IMR-90 (cell line): Measurements from ENCODE around the gene AIFM2. TPM values are rescaled to one million over a fixed set of nuclear protein-coding genes. Genes with fewer than 3 reads are reported as not detected.

Experiments
- ATAC-seq: fragments of 200-7000 bp; cut with Tn5 transposase; 2 replicates; pipeline ENCODE4 v1.9.1; 2020; ENCODE audit warnings: low read depth, mild to moderate bottlenecking, moderate library complexity
- BruUV-seq: library from RNA; stranded (reverse); fragments of 400-500 nt; replicated peaks from 2 replicates; lab custom pipeline; 2021; lab: Mats Ljungman, UMichigan
- CTCF ChIA-PET: fragments of 300-600 bp; formaldehyde crosslinking; extraction: SDS; loops from one replicate; lab custom pipeline; 2021; ENCODE audit warnings: antibody characterized with exemption; lab: Yijun Ruan, JAX
- POLR2A ChIA-PET: fragments of 300-600 bp; sonication (Branson Sonifier 250); formaldehyde crosslinking; loops from one replicate; lab custom pipeline; 2022; ENCODE audit warnings: antibody characterized with exemption; ENCODE audit not compliant: unreplicated experiment; lab: Charles Lee
- DNase-seq: peaks from one replicate; pipeline ENCODE4 v3.0.0; 2013
- H2AFZ ChIP-seq: replicated peaks from 2 replicates; pipeline ENCODE3; 2013; ENCODE audit warnings: low read length, mild to moderate bottlenecking; ENCODE audit not compliant: poor library complexity
- H2AK5ac ChIP-seq: 2 replicates; pipeline ENCODE4 v1.6.1; 2013; ENCODE audit warnings: low read depth, low read length, inconsistent platforms
- H2AK9ac ChIP-seq: replicated peaks from 2 replicates; pipeline ENCODE3; 2013; ENCODE audit warnings: mild to moderate bottlenecking, low read depth, low read length, moderate library complexity; ENCODE audit not compliant: poor library complexity
- H2BK120ac ChIP-seq: 2 replicates; pipeline ENCODE4 v1.6.1; 2013; ENCODE audit warnings: low read depth, low read length, inconsistent platforms
- H2BK15ac ChIP-seq: 3 replicates; pipeline ENCODE4 v1.6.1; 2013; ENCODE audit warnings: low read depth, low read length, inconsistent platforms
- H2BK20ac ChIP-seq: 2 replicates; pipeline ENCODE4 v1.6.1; 2013; ENCODE audit warnings: low read depth, mild to moderate bottlenecking, inconsistent platforms, low read length, moderate library complexity
- H2BK5ac ChIP-seq: 2 replicates; pipeline ENCODE4 v1.6.1; 2013; ENCODE audit warnings: mild to moderate bottlenecking, low read depth, low read length, inconsistent platforms; ENCODE audit not compliant: poor library complexity, severe bottlenecking
- H3K14ac ChIP-seq: replicated peaks from 2 replicates; pipeline ENCODE4 v1.6.1; 2013; ENCODE audit warnings: low read depth, low read length, inconsistent platforms
- H3K18ac ChIP-seq: 2 replicates; pipeline ENCODE4 v1.6.1; 2013; ENCODE audit warnings: low read depth, low read length, control low read depth
- H3K23ac ChIP-seq: 2 replicates; pipeline ENCODE4 v1.6.1; 2013; ENCODE audit warnings: low read depth, low read length, inconsistent platforms
- H3K27ac ChIP-seq: 2 replicates; pipeline ENCODE4 v1.5.1; 2013; ENCODE audit warnings: mild to moderate bottlenecking, control low read depth, low read length; ENCODE audit not compliant: insufficient read depth
- H3K27me3 ChIP-seq: 2 replicates; pipeline ENCODE4 v1.6.1; 2013; ENCODE audit warnings: low read length; ENCODE audit not compliant: control insufficient read depth, insufficient read depth
- H3K36me3 ChIP-seq: 2 replicates; pipeline ENCODE4 v1.6.1; 2013; ENCODE audit warnings: low read length, mixed read lengths; ENCODE audit not compliant: control insufficient read depth, insufficient read depth
- H3K4ac ChIP-seq: 2 replicates; pipeline ENCODE4 v1.6.1; 2013; ENCODE audit warnings: low read depth, low read length, inconsistent platforms
- H3K4me1 ChIP-seq: 2 replicates; pipeline ENCODE4 v1.6.1; 2013; ENCODE audit warnings: low read length, mixed read lengths; ENCODE audit not compliant: control insufficient read depth, insufficient read depth
- H3K4me2 ChIP-seq: 2 replicates; pipeline ENCODE4 v1.6.1; 2013; ENCODE audit warnings: low read depth, mild to moderate bottlenecking, control low read depth, low read length, moderate library complexity
- H3K4me3 ChIP-seq: 2 replicates; pipeline ENCODE4 v1.5.1; 2013; ENCODE audit warnings: low read depth, mild to moderate bottlenecking, control low read depth, low read length, moderate library complexity; ENCODE audit not compliant: insufficient read depth
- H3K56ac ChIP-seq: 2 replicates; pipeline ENCODE4 v1.6.1; 2013; ENCODE audit warnings: low read length, inconsistent platforms; ENCODE audit not compliant: insufficient read depth; ENCODE audit errors: extremely low read depth
- H3K79me1 ChIP-seq, 2 experiments: 2 replicates each; pipeline ENCODE4 v1.6.1; 2013; ENCODE audit warnings: low read length in 2 of 2, inconsistent platforms in 1 of 2, low read depth in 1 of 2
- H3K9ac ChIP-seq: 2 replicates; pipeline ENCODE4 v1.6.1; 2013; ENCODE audit warnings: low read depth, low read length, control low read depth
- H3K9me1 ChIP-seq: 2 replicates; pipeline ENCODE4 v1.6.1; 2013; ENCODE audit warnings: low read length, inconsistent platforms; ENCODE audit not compliant: insufficient read depth
- H3K9me3 ChIP-seq: 2 replicates; pipeline ENCODE4 v1.6.1; 2013; ENCODE audit warnings: low read length; ENCODE audit not compliant: control insufficient read depth, insufficient read depth
- H4K20me1 ChIP-seq: 2 replicates; pipeline ENCODE4 v1.6.1; 2013; ENCODE audit warnings: low read length, inconsistent platforms; ENCODE audit not compliant: insufficient read depth
- H4K5ac ChIP-seq: 2 replicates; pipeline ENCODE4 v1.6.1; 2013; ENCODE audit warnings: mild to moderate bottlenecking, low read depth, low read length, control low read depth
- H4K8ac ChIP-seq, 2 experiments: 2 replicates each; pipeline ENCODE4 v1.6.1; 2013; ENCODE audit warnings: low read depth in 2 of 2, low read length in 2 of 2, control low read depth in 1 of 2, inconsistent platforms in 1 of 2
- H4K91ac ChIP-seq: 2 replicates; pipeline ENCODE4 v1.6.1; 2013; ENCODE audit warnings: low read depth, low read length, inconsistent platforms; ENCODE audit not compliant: insufficient read depth
- CEBPB ChIP-seq: IDR thresholded peaks from 2 replicates; pipeline ENCODE4 v1.6.1; 2012; ENCODE audit warnings: low read depth, low read length, improper control_type of control experiment
- MAFK ChIP-seq: IDR thresholded peaks from 2 replicates; pipeline ENCODE4 v1.6.1; 2012; ENCODE audit warnings: low read depth, low read length, improper control_type of control experiment
- WGBS, 2 experiments: methylation state at CpG; one replicate each; pipeline versions ENCODE4 v1.1.5 to v1.1.7; 2013; ENCODE audit warnings: missing lambda C conversion rate in 2 of 2; ENCODE audit not compliant: insufficient read length in 1 of 2; ENCODE audit errors: extremely low coverage in 2 of 2; 5-methylcytosine and 5-hydroxymethylcytosine counted together
- dilution Hi-C: fragments of 300-500 bp; cut with HindIII; formaldehyde crosslinking; loops from one replicate; pipeline ENCODE4 v1.14.3; 2018; ENCODE audit warnings: low sequenced_read_pairs; ENCODE audit not compliant: unreplicated experiment
- in situ Hi-C: fragments of 300-500 bp; cut with MboI; formaldehyde crosslinking; loops from 3 replicates; pipeline ENCODE4 v1.14.3; 2019; ENCODE audit warnings: low sequenced_read_pairs, inconsistent platforms, mixed read lengths
- intact Hi-C: fragments of 100-400 bp; cut with micrococcal nuclease; formaldehyde crosslinking; loops from 2 replicates; pipeline ENCODE4 v1.10.0; 2022
- polyA plus RNA-seq, 3 experiments: library from polyadenylated mRNA; depleted of rRNA; stranded (reverse); fragments of >200 nt; gene quantifications; 2 replicates each; pipeline ENCODE4 v1.2.3, GENCODE V29; 2012; ENCODE audit warnings: low replicate concordance in 1 of 3
- total RNA-seq: library from RNA; depleted of rRNA; stranded (reverse); fragments of >200 nt; gene quantifications from 2 replicates; pipeline ENCODE4 v1.2.3, GENCODE V29; 2012

Gene AIFM2
- total and polyA plus RNA-seq, 2 of the 4 experiments (the other 2 are of a cell fraction): 2.0 to 4.6 TPM

DNA sequence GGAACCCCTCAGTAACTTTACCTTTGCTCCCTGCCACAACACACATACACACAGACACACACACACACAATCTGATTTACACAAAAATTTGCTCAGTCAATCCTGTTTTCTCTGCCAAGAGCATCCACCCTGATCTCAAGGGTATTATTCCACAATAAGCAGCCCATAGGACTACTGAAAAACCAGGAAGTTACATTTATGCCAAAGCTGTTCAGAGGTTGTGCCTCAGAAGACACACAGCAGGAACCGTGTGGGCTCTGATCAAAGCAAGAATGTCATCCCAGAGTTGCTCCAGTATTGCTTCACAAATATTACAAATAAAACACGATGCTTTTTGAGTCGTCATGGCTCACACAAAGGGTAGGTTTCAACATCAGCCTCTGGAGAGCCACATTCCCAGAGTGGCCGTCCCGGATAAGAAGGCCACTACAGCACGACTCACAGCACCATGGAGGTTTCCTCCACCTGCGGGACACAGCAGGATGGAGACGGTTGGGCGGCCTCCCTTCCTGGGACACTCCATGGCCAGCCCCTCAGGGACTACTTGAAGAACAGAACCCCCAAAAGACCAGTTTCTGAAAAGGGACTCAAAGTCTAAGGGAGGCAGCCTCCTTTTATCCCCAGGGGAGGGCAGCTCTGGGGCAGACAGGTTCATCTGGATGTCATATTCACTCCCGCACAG, 1.6 kb downstream of the AIFM2 start:
- H3K4me1 ChIP-seq: peaks cover 17% of the 10 kb centered on the region
- H3K36me3 ChIP-seq: peaks cover 5% of the 10 kb centered on the region; the same call in 1 of the 2 replicates
- intact Hi-C loops (no loop called here), dilution Hi-C loops (no loop called here), in situ Hi-C loops (loop anchor here (10.0 kb wide), 1 partner anchor 234 kb away; no protein-coding TSS in a partner anchor)
- peaks cover 19% of the 10 kb centered on the region for H3K9me1 ChIP-seq
- peak overlapping the region; percentile 93; the same call in 1 of the 2 replicates for H4K91ac ChIP-seq
- 0 out of 2 replicates have a peak, but pooled peaks cover 7% of the 10 kb centered on the region for H4K20me1 ChIP-seq
- H3K9me3 ChIP-seq: no peaks in the 10 kb centered on the region
- peak overlapping the region; percentile 86 for H2AK5ac ChIP-seq
- no peak overlapping the region for H3K23ac ChIP-seq
- H3K4me2 ChIP-seq: peak overlapping the region; percentile 87
- H2AK9ac ChIP-seq: peak overlapping the region; percentile 97
- TF ChIP-seq CEBPB: peak; percentile 95
- TF ChIP-seq MAFK: no peak
- peak; percentile 71 for DNase-seq
- peak; percentile 19 for ATAC-seq
- ChIA-PET POLR2A (no interaction called here), CTCF (interaction anchor here (0.9 to 1.4 kb wide), 2 partner anchors 15 kb away, joined by 6 read pairs; partner anchors contain the start of gene TYSND1)
- no peak overlapping the region for H3K56ac ChIP-seq
- no peak overlapping the region for H3K4me3 ChIP-seq
- H3K27me3 ChIP-seq: no peaks in the 10 kb centered on the region
- H4K5ac ChIP-seq: no peak overlapping the region
- peak overlapping the region; percentile 11; the same call in 1 of the 2 replicates for H3K4ac ChIP-seq
- no peak overlapping the region; the same call in 1 of the 2 replicates for H3K18ac ChIP-seq
- no peak overlapping the region for H2BK15ac ChIP-seq
- H3K9ac ChIP-seq: peak overlapping the region; percentile 6; the same call in 1 of the 2 replicates
- H3K27ac ChIP-seq: peak overlapping the region; percentile 7; the same call in 1 of the 2 replicates
- peak overlapping the region; percentile 53 for H2AFZ ChIP-seq
- peak overlapping the region; percentile 11 to 32; a peak in 2 of 4 replicates for H4K8ac ChIP-seq
- H2BK120ac ChIP-seq: no peak overlapping the region
- 19% methylated on average over 4 of the region's 10 CpGs; no CpG with 5 or more reads in 1 of the 2 experiments for WGBS, 2 experiments
- no TSS peak for BruUV-seq
- H2BK20ac ChIP-seq: no peak overlapping the region
- H3K14ac ChIP-seq: peak overlapping the region; percentile 95; the same call in 1 of the 2 replicates
- peak overlapping the region; percentile 18 for H2BK5ac ChIP-seq
- peaks cover 16 to 50% of the 10 kb centered on the region in 2 experiments for H3K79me1 ChIP-seq
